RWPE1 (cell line): Measurements from ENCODE around the gene CFAP47.

Experiments
- CTCF ChIA-PET: fragments of 350-600 bp; sonication (Branson Sonifier 250); formaldehyde crosslinking; extraction: SDS; loops from one replicate; lab custom pipeline; 2021; lab: Yijun Ruan, JAX
- POLR2A ChIA-PET: fragments of 400-600 bp; formaldehyde crosslinking; extraction: SDS; loops from one replicate; lab custom pipeline; 2020; ENCODE audit warnings: antibody characterized with exemption; ENCODE audit not compliant: low non-redundant PET; lab: Yijun Ruan, JAX
- DNase-seq: peaks from one replicate; pipeline ENCODE4 v3.0.0; 2012; ENCODE audit warnings: low spot score
- H3K27ac ChIP-seq: fragments of 450-650 bp; 2 replicates; pipeline ENCODE4 v1.5.1; 2017
- TF ChIP-seq, protein P1 (sequence below): fragments of 450-650 bp; conservative IDR thresholded peaks from 2 replicates; pipeline ENCODE4 v1.5.1; 2017; ENCODE audit warnings: low read depth, mild to moderate bottlenecking

The CFAP47 gene

GRCh38 chrX:36336751-36337150 lies 417.2 kb downstream of the CFAP47 start:
- TF ChIP-seq, protein P1, sequence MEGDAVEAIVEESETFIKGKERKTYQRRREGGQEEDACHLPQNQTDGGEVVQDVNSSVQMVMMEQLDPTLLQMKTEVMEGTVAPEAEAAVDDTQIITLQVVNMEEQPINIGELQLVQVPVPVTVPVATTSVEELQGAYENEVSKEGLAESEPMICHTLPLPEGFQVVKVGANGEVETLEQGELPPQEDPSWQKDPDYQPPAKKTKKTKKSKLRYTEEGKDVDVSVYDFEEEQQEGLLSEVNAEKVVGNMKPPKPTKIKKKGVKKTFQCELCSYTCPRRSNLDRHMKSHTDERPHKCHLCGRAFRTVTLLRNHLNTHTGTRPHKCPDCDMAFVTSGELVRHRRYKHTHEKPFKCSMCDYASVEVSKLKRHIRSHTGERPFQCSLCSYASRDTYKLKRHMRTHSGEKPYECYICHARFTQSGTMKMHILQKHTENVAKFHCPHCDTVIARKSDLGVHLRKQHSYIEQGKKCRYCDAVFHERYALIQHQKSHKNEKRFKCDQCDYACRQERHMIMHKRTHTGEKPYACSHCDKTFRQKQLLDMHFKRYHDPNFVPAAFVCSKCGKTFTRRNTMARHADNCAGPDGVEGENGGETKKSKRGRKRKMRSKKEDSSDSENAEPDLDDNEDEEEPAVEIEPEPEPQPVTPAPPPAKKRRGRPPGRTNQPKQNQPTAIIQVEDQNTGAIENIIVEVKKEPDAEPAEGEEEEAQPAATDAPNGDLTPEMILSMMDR, result no peak
- ChIA-PET CTCF (no interaction called here), POLR2A (no interaction called here)
- H3K27ac ChIP-seq, result no peak overlapping the region
- DNase-seq, result no peak

- CTCF ChIA-PET, result no interaction called here
- no peak overlapping the region for H3K27ac ChIP-seq
- POLR2A ChIA-PET, result no interaction called here
- DNase-seq, result no peak
- TF ChIP-seq, protein P1, result no peak
Observed at GRCh38 chrX:36344301-36344700, 424.8 kb downstream of the CFAP47 start.

DNA sequence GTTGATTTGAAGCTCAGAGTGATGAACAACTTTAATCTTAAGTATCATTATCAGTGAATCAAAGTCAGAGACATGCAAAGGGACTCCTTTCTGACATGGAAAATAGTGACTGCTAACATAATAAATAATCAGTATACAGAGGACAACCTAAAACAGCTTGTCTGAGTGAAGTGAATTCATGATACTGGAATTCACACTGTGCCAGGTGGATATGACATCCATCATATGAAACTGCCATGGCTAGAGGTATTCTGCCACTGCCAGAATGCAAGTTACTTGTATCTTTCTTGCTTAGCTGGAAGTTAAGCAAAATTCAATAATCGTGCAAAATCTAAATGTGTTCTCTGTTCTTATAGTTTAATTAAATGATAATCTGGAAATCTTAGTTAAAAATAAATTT lies 429.0 kb downstream of the CFAP47 start:
- H3K27ac ChIP-seq, result no peak overlapping the region
- TF ChIP-seq, protein P1, result no peak
- ChIA-PET CTCF (no interaction called here), POLR2A (no interaction called here)
- DNase-seq, result no peak

GRCh38 chrX:36357855-36358254 lies 438.3 kb downstream of the CFAP47 start:
- DNase-seq, result no peak
- no peak overlapping the region for H3K27ac ChIP-seq
- POLR2A ChIA-PET, result no interaction called here
- CTCF ChIA-PET, result no interaction called here
- TF ChIP-seq, protein P1, result no peak

GRCh38 chrX:36364262-36364661 lies 444.7 kb downstream of the CFAP47 start:
- TF ChIP-seq, protein P1, result no peak
- H3K27ac ChIP-seq, result no peak overlapping the region
- DNase-seq, result no peak
- POLR2A ChIA-PET, result no interaction called here
- CTCF ChIA-PET, result no interaction called here

GRCh38 chrX:36383495-36383894 lies 464.0 kb downstream of the CFAP47 start:
- no peak for DNase-seq

More at GRCh38 chrX:36383495-36383894, 464.0 kb downstream of the CFAP47 start:
- POLR2A ChIA-PET, result no interaction called here
- H3K27ac ChIP-seq, result no peak overlapping the region
- CTCF ChIA-PET, result no interaction called here
- TF ChIP-seq, protein P1, result no peak
